Esophagus squamous epithelium (tissue), 4 donors: ENCODE data around the gene HMCES.
A peak's percentile ranks its signal among the peaks of the same experiment; 100 is the strongest.

Source experiments
- POLR2A ChIP-seq, 4 donors: fragments of 450-650 bp; IDR thresholded peaks; one replicate each; pipeline ENCODE4 v1.6.1; 2017; ENCODE audit warnings: antibody characterized with exemption in 4 of 4, mild to moderate bottlenecking in 4 of 4, moderate library complexity in 3 of 4
- TF ChIP-seq, protein P1 (sequence below), 6 experiments: fragments of 450-650 bp in 4 of 6; fragments of 200-600 bp in 2 of 6; sonication (generic) in 2 of 6; IDR thresholded peaks; one replicate each; pipeline ENCODE4 v1.5.1; 2016 to 2019; ENCODE audit warnings: antibody characterized with exemption in 6 of 6, mild to moderate bottlenecking in 4 of 6, moderate library complexity in 4 of 6

DNA sequence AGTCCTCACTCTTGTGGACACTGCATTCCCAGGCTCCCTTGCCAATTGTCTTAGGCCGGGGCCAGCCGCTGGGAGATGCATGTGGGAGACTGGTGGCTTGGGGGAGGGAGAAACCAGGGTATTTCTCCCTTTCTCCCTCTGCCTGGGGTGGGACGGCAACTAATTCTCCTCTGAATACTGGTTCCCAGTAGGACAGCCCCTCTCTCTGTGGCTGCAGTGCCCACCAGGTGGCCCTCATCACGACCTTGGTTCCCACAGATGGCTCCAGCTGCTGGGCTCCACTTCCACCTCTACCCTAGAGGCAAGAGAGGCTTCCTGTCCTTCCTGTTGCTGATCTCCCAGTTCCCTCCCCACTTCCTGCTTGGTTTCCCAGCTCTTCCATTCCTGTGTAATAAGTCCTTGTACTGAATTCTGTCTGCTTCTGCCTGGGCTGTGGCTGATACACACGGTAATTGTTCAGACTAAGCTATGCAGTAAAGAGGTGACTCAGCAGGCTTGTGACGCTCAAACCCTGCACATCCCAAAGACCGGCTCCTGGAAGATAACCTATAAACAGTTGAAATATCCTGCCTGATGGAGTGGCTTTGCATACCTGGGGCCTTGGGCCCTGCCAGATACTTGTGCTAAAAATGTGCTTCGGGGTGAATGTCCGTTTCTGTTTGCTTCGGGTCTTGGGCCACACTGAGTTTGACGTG is 49.6 kb upstream of the HMCES start:
- TF ChIP-seq, protein P1, sequence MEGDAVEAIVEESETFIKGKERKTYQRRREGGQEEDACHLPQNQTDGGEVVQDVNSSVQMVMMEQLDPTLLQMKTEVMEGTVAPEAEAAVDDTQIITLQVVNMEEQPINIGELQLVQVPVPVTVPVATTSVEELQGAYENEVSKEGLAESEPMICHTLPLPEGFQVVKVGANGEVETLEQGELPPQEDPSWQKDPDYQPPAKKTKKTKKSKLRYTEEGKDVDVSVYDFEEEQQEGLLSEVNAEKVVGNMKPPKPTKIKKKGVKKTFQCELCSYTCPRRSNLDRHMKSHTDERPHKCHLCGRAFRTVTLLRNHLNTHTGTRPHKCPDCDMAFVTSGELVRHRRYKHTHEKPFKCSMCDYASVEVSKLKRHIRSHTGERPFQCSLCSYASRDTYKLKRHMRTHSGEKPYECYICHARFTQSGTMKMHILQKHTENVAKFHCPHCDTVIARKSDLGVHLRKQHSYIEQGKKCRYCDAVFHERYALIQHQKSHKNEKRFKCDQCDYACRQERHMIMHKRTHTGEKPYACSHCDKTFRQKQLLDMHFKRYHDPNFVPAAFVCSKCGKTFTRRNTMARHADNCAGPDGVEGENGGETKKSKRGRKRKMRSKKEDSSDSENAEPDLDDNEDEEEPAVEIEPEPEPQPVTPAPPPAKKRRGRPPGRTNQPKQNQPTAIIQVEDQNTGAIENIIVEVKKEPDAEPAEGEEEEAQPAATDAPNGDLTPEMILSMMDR (IDR thresholded peaks at IDR 0.05), result peak in 1 of 6 experiments; percentile 14
- no peak for TF ChIP-seq POLR2A (IDR thresholded peaks at IDR 0.05)
